GM12874 (cell line): ENCODE measurements around the gene CCDC188.

Experiments
- TF ChIP-seq, protein P1 (sequence below): IDR thresholded peaks from 2 replicates; pipeline ENCODE4 v1.5.1; 2011; ENCODE audit warnings: low read depth, mild to moderate bottlenecking, control low read depth, low read length, moderate library complexity; ENCODE audit not compliant: insufficient read depth

The CCDC188 gene

DNA sequence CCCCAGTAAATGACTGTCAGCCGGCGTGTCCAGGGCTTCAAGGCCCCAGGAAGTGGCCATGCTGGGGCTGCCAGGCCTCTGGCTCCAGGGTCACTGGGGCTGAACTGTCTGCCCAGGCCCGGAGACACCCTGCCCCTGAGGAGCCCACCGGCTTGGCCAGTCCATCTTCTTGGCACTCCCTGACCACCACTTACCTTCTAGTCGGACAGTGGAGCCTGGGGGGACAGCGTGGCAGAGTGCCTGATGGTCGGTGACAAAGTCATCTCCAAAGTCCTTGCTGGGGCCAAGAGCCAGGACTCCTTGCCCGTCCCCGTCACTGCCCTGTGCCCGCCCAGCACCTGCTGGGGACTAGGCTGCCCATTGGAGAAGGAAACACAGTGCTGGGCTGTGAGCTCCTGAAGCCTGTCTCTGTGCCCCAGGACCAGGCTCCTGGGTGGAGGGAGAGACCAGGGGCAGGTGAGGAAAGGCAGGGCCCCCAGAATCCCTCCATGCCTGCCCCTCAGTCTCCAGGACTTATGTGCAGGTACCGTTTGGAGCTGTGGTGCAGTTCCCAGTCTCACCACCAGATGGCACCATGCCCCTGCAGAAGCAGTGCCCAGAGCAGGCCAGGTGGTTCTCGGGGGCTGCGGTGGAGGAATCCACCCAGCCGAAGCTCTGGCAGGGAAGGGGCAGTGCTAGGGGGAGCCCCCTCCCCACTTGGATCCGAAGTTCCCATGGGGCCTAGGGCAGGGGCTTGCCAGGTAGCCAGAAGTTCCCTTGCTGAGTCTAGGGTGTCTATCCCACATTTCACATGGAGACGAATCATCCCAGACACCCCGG lies 6.0 kb upstream of the CCDC188 start:
- TF ChIP-seq, protein P1, sequence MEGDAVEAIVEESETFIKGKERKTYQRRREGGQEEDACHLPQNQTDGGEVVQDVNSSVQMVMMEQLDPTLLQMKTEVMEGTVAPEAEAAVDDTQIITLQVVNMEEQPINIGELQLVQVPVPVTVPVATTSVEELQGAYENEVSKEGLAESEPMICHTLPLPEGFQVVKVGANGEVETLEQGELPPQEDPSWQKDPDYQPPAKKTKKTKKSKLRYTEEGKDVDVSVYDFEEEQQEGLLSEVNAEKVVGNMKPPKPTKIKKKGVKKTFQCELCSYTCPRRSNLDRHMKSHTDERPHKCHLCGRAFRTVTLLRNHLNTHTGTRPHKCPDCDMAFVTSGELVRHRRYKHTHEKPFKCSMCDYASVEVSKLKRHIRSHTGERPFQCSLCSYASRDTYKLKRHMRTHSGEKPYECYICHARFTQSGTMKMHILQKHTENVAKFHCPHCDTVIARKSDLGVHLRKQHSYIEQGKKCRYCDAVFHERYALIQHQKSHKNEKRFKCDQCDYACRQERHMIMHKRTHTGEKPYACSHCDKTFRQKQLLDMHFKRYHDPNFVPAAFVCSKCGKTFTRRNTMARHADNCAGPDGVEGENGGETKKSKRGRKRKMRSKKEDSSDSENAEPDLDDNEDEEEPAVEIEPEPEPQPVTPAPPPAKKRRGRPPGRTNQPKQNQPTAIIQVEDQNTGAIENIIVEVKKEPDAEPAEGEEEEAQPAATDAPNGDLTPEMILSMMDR, result peak; percentile 97

- TF ChIP-seq, protein P1, result no peak
Measured at GRCh38 chr22:20156042-20156389, 5.2 kb upstream of the CCDC188 start.

DNA sequence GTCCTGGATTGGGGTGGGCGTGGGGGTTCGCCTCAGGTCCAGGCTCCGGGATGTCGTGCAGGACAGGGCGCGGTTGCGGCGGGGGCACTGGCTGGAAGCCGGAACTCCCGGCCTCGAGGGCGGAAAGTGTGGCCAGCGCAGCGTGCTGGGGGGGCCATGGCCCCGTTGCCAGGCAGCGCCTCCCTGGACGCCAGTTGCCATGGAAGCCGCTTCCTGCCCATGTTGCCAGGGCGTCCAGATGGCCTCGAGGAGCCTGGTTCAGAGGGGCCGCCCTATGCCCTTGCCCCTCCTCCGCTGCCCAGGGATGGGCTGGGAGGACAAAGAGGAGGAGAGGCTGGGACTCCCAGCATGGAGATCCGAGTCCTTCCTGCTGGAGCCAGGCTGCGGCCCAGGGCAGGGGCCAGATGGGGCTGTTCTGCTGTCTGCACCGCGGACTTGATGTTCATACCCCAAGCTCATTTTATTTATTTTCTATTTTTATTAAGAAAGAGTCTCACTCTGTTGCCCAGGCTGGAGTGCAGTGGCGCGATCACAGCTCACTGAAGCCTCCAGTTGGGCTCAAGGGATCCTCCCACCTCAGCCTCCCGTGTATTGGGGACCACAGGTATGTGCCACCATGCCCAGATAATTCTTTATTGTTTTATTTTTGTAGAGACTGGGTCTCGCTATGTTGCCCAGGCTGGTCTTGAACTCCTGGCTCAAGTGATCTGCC lies 4.6 kb upstream of the CCDC188 start:
- TF ChIP-seq, protein P1, result no peak

DNA sequence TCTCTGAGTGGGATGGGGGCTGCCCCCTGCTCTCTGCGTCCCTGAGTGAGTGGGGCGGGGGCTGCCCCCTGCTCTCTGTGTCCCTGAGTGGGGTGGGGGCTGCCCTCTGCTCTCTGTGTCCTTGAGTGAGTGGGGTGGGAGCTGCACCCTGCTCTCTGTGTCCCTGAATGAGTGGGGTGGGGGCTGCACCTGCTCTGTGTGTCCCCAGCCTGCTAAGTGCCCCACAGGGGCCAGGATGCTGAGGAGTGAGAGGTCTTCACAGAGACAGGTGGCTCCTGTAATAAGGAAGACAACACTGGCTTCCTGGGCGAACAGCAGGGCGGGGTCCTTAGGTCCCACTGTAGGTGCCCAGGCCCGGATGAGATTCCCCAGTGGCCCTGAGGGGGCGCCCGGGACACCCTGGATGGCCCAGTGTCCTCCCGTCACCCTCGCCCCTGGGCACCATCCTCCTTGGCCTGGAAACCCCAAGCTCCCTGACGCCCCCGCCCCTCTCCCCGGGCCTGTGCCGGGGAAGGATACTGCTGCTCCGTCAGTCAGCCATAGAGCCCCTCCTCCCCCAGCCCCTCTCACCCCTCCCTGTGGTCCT lies 3.8 kb upstream of the CCDC188 start:
- TF ChIP-seq, protein P1, result no peak

- TF ChIP-seq, protein P1, result no peak
Measured at GRCh38 chr22:20153945-20154344, 3.1 kb upstream of the CCDC188 start.

- TF ChIP-seq, protein P1, result no peak
Measured at GRCh38 chr22:20152464-20152890, 1.6 kb upstream of the CCDC188 start.

DNA sequence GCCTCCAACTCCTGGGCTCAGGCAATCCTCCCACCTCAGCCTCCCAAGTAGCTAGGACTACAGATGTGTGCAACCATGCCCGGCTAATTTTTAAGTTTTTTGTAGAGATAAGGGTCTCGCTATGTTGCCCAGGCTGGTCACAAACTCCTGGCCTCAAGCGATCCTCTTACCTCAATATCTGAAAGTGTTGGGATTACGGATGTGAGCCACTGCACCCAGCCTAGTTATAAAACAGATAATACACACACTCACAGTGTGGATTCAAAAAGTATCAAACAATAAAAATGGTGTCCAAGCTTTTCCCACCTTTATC lies 377 bp upstream of the CCDC188 start:
- TF ChIP-seq, protein P1, result no peak
